HepG2 (cell line): ENCODE data around the gene STOML2. TPM values are rescaled to one million over a fixed set of nuclear protein-coding genes. Genes with fewer than 3 reads are reported as not detected.

Experiments
- ATF7-NPFF ChIP-seq: sonication (generic); formaldehyde crosslinking; IDR thresholded peaks from 2 replicates; pipeline ENCODE4 v1.8.1; 2023; ENCODE audit warnings: mild to moderate bottlenecking, low read depth, missing genetic modification reagents, moderate library complexity
- EZH2 ChIP-seq: conservative IDR thresholded peaks from 2 replicates; pipeline ENCODE4 v1.6.1; 2012; ENCODE audit warnings: mild to moderate bottlenecking, low read depth, low read length, moderate library complexity
- KMT2A ChIP-seq: sonication (generic); formaldehyde crosslinking; IDR thresholded peaks from 2 replicates; pipeline ENCODE4 v1.4.0; 2020; ENCODE audit warnings: missing genetic modification reagents
- ZMAT3 ChIP-seq: sonication (generic); formaldehyde crosslinking; conservative IDR thresholded peaks from 2 replicates; pipeline ENCODE4 v1.7.0; 2021; ENCODE audit warnings: missing genetic modification reagents
- ZMYM2 ChIP-seq: sonication (generic); formaldehyde crosslinking; IDR thresholded peaks from 2 replicates; pipeline ENCODE4 v1.8.0; 2022; ENCODE audit warnings: mild to moderate bottlenecking, missing genetic modification reagents
- ZNF562 ChIP-seq: sonication (generic); formaldehyde crosslinking; IDR thresholded peaks from 2 replicates; pipeline ENCODE4 v1.8.0; 2022; ENCODE audit warnings: missing genetic modification reagents, borderline replicate concordance
- ZNF672 ChIP-seq: sonication (generic); formaldehyde crosslinking; IDR thresholded peaks from 2 replicates; pipeline ENCODE4 v1.8.1; 2022; ENCODE audit warnings: missing genetic modification reagents
- ZZZ3 ChIP-seq: sonication (generic); formaldehyde crosslinking; IDR thresholded peaks from 2 replicates; pipeline ENCODE4 v1.4.0; 2020; ENCODE audit warnings: missing genetic modification reagents, mild to moderate bottlenecking, borderline replicate concordance
- polyA plus RNA-seq, 8 experiments: library from polyadenylated mRNA; depleted of rRNA in 3 of 8; stranded (reverse) in 7 of 8; unstranded in 1 of 8; fragments of >200 nt; fragmentation: Illumina TruSeq in 4 of 8; extraction: Trizol in 4 of 8; gene quantifications; 2 replicates each; pipeline versions ENCODE4 v1.2.1 to v1.2.3, GENCODE V29; 2011 to 2016; ENCODE audit warnings: low read depth in 4 of 8, missing spikeins in 1 of 8, mixed read lengths in 1 of 8; ENCODE audit not compliant: insufficient read depth in 1 of 8
- total RNA-seq, 5 experiments: library from RNA; depleted of rRNA; stranded (reverse); fragments of >200 nt; fragmentation: Illumina TruSeq; extraction: Trizol; gene quantifications; 2 replicates each; pipeline ENCODE4 v1.2.3, GENCODE V29; 2016; ENCODE audit warnings: low read depth in 1 of 5
- TF ChIP-seq, protein P1 (sequence below): sonication (generic); formaldehyde crosslinking; IDR thresholded peaks from 2 replicates; pipeline ENCODE4 v1.4.0; 2020; ENCODE audit warnings: missing genetic modification reagents
- TF ChIP-seq, protein P2 (sequence below): IDR thresholded peaks from 2 replicates; pipeline ENCODE4 v1.6.1; 2016; ENCODE audit warnings: missing compliant biosample characterization, missing genetic modification reagents, borderline replicate concordance
- TF ChIP-seq, protein P3 (sequence below): IDR thresholded peaks from 2 replicates; pipeline ENCODE4 v1.6.1; 2012; ENCODE audit warnings: low read depth, low read length, improper control_type of control experiment
- TF ChIP-seq, protein P4 (sequence below): sonication (generic); formaldehyde crosslinking; IDR thresholded peaks from 2 replicates; pipeline ENCODE4 v1.8.0; 2022; ENCODE audit warnings: mild to moderate bottlenecking, missing genetic modification reagents, borderline replicate concordance

The STOML2 gene
- total and polyA plus RNA-seq, 2 of the 13 experiments (the other 11 are each of a cell fraction or from before 2014, with no cell fraction given) = 245 to 250 TPM

DNA sequence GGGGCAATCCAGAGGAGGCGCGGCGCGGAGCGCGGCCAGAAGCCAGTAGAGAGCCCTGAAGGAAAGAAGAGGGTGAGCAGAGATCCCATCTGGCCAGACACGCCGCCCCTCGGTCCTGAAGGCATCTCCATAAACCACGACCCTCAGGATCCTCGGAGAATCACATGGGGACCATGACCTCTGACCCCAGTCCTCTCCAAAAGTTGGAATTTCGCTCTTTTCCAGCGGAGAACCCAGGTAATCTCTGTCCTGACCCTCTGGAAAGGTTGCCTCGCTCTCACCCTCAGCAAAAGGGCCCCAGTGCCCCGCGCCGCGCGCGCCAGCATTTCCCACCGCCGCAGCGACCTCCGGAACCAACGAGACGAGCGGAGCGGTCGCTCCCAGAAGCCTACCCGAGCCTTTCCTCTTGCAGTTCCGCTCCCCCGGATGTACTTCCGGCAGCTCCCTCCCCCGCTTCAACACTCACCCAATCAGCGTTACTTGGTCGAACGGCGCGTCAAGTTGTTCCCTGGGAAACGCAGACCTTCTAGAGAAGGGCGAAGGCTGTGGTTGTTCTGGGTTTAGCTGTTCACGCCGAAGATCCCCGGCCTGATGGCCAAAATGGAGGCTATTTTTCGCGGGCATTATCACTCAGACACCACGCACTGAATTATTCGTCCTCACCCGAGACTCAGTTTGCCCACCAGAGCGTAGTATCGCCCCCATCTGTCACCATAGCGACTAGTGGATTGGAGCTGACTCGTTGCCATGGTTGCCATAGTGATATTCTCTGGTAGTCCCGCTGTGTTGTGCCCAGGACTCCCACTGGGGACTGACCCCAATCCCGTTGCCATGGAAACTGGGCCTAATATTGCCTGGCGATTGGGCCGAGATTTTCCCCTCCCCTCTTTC is at the start of gene STOML2 (continued):
- TF ChIP-seq, protein P1, sequence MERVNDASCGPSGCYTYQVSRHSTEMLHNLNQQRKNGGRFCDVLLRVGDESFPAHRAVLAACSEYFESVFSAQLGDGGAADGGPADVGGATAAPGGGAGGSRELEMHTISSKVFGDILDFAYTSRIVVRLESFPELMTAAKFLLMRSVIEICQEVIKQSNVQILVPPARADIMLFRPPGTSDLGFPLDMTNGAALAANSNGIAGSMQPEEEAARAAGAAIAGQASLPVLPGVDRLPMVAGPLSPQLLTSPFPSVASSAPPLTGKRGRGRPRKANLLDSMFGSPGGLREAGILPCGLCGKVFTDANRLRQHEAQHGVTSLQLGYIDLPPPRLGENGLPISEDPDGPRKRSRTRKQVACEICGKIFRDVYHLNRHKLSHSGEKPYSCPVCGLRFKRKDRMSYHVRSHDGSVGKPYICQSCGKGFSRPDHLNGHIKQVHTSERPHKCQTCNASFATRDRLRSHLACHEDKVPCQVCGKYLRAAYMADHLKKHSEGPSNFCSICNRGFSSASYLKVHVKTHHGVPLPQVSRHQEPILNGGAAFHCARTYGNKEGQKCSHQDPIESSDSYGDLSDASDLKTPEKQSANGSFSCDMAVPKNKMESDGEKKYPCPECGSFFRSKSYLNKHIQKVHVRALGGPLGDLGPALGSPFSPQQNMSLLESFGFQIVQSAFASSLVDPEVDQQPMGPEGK (CRISPR knock-in tag) = peak; percentile 58
- TF ChIP-seq KMT2A (peak; percentile 97), ZMYM2 (CRISPR knock-in tag) (no peak), ZNF562 (CRISPR knock-in tag) (0 out of 2 replicates have a peak, but pooled peaks have one; percentile 45), ZZZ3 (CRISPR knock-in tag) (peak; percentile 58; the same call in 1 of the 2 replicates), ZNF672 (CRISPR knock-in tag) (peak; percentile 27; the same call in 1 of the 2 replicates), ZMAT3 (peak; percentile 78), EZH2 (no peak), ATF7-NPFF (CRISPR knock-in tag) (peak; percentile 87)
- TF ChIP-seq, protein P2, sequence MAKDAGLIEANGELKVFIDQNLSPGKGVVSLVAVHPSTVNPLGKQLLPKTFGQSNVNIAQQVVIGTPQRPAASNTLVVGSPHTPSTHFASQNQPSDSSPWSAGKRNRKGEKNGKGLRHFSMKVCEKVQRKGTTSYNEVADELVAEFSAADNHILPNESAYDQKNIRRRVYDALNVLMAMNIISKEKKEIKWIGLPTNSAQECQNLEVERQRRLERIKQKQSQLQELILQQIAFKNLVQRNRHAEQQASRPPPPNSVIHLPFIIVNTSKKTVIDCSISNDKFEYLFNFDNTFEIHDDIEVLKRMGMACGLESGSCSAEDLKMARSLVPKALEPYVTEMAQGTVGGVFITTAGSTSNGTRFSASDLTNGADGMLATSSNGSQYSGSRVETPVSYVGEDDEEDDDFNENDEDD (CRISPR knock-in tag) = peak; percentile 90
- TF ChIP-seq, protein P3, sequence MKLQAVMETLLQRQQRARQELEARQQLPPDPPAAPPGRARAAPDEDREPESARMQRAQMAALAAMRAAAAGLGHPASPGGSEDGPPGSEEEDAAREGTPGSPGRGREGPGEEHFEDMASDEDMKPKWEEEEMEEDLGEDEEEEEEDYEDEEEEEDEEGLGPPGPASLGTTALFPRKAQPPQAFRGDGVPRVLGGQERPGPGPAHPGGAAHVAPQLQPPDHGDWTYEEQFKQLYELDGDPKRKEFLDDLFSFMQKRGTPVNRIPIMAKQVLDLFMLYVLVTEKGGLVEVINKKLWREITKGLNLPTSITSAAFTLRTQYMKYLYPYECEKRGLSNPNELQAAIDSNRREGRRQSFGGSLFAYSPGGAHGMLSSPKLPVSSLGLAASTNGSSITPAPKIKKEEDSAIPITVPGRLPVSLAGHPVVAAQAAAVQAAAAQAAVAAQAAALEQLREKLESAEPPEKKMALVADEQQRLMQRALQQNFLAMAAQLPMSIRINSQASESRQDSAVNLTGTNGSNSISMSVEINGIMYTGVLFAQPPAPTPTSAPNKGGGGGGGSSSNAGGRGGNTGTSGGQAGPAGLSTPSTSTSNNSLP = no peak
- TF ChIP-seq, protein P4, sequence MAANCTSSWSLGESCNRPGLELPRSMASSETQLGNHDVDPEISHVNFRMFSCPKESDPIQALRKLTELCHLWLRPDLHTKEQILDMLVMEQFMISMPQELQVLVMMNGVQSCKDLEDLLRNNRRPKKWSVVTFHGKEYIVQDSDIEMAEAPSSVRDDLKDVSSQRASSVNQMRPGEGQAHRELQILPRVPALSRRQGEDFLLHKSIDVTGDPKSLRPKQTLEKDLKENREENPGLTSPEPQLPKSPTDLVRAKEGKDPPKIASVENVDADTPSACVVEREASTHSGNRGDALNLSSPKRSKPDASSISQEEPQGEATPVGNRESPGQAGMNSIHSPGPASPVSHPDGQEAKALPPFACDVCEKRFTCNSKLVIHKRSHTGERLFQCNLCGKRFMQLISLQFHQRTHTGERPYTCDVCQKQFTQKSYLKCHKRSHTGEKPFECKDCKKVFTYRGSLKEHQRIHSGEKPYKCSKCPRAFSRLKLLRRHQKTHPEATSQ (CRISPR knock-in tag) = 0 out of 2 replicates have a peak, but pooled peaks have one; percentile 22
